ENCODE results near the gene CXCR4. TPM values are rescaled to one million over a fixed set of nuclear protein-coding genes. Genes with fewer than 3 reads are reported as not detected.

The CXCR4 gene
- total RNA-seq (2014; rRNA removed; shearing (Covaris generic)) (1.3 and 2.1 TPM in 2 replicates), polyA plus RNA-seq (2016; fragmentation: Nextera tagmentation; extraction: Ambion mirVana) (2.1 and 2.5 TPM in 2 replicates)
- long read RNA-seq: 0 reads

- Histone ChIP-seq H2AFZ (peak within 1 kb of the TSS; percentile 94), H3K4me1 (ENCODE audit: insufficient read depth) (peaks cover 33% of the 10 kb centered on the region), H3K36me3 (ENCODE audit: insufficient read depth) (no peaks in the 10 kb centered on the region), H3K4me3 (peak within 1 kb of the TSS; percentile 76), H4K20me1 (replicated peaks; ENCODE audit: insufficient read depth) (no peaks in the 10 kb centered on the region), H3K9me2 (ENCODE audit: insufficient read depth) (no peaks in the 10 kb centered on the region), H3K27ac (ENCODE audit: low read depth) (no peak within 1 kb of the TSS), H3K79me2 (replicated peaks; ENCODE audit: insufficient read depth) (no peaks in the 10 kb centered on the region), H3F3A (replicated peaks; ENCODE audit: low read depth) (no peaks in the 10 kb centered on the region; the same call in 1 of the 2 replicates), H3K27me3 (ENCODE audit: insufficient read depth) (peaks cover 69% of the 10 kb centered on the region), H3K4me2 (peak within 1 kb of the TSS; percentile 80)
- TF ChIP-seq ETS1 (IDR thresholded peaks at IDR 0.05) (no peak), JUNB (IDR thresholded peaks at IDR 0.05; ENCODE audit: unreplicated experiment) (no peak), REST (IDR thresholded peaks at IDR 0.05; ENCODE audit: unreplicated experiment) (no peak), CREB1 (CRISPR knock-in tag; IDR thresholded peaks at IDR 0.05; ENCODE audit: low read depth) (no peak), CTCF (conservative IDR thresholded peaks at IDR 0.05; ENCODE audit: low read depth in 2 of 2) (peak in 1 of 2 experiments; percentile 44), ZNF331 (CRISPR knock-in tag; IDR thresholded peaks at IDR 0.05; ENCODE audit: low read depth) (no peak), EZH2 (IDR thresholded peaks at IDR 0.05; ENCODE audit: low read depth, unreplicated experiment) (no peak), STAT1 (IDR thresholded peaks at IDR 0.05; ENCODE audit: unreplicated experiment) (no peak), EZH2phosphoT487 (IDR thresholded peaks at IDR 0.05; ENCODE audit: unreplicated experiment) (no peak), ZNF462 (CRISPR knock-in tag; IDR thresholded peaks at IDR 0.05) (no peak), POLR2AphosphoS5 (IDR thresholded peaks at IDR 0.05; ENCODE audit: low read depth) (peak; percentile 66), ZNF114 (CRISPR knock-in tag; IDR thresholded peaks at IDR 0.05) (no peak), NANOG (IDR thresholded peaks at IDR 0.05; ENCODE audit: borderline replicate concordance) (no peak)
- no peaks in the 10 kb centered on the region; the same call in 2 of the 3 replicates for H3K36me3 Mint-ChIP-seq (ENCODE audit: low read depth)
- H3K4me3 Mint-ChIP-seq: peak within 1 kb of the TSS; percentile 83
- DNase-seq (ENCODE audit: low spot score) (peak; percentile 91), ATAC-seq (peak; percentile 73)
- H3K27me3 Mint-ChIP-seq (ENCODE audit: insufficient read depth, low read depth, poor library complexity): peaks cover 51% of the 10 kb centered on the region
- no peaks in the 10 kb centered on the region for H3K9me3 Mint-ChIP-seq
- no peak within 1 kb of the TSS for H3K27ac Mint-ChIP-seq
- H3K4me1 Mint-ChIP-seq: peaks cover 8% of the 10 kb centered on the region
These were observed at the start of gene CXCR4 for GRCh38 chr2:136117909-136118818. CXCR4 (minus strand) TSS chr2:136118149; CDS start chr2:136118060, 89 bp downstream.
